HEK293 (cell line): ENCODE results near the gene DNMT1.

ENCODE experiments used
- CTCF ChIA-PET: fragments of 350-600 bp; formaldehyde crosslinking; extraction: SDS; loops from one replicate; lab custom pipeline; 2021; ENCODE audit warnings: antibody characterized with exemption; lab: Yijun Ruan, JAX
- POLR2A ChIA-PET: fragments of 300-600 bp; formaldehyde crosslinking; extraction: SDS; loops from one replicate; lab custom pipeline; 2020; ENCODE audit warnings: antibody characterized with exemption, inconsistent platforms; lab: Yijun Ruan, JAX
- H3K27ac ChIP-seq: fragments of 200-500 bp; sonication (Bioruptor generic); 2 replicates; pipeline ENCODE4 v1.5.1; 2014; ENCODE audit warnings: low read depth, low read length, control low read depth, inconsistent platforms; ENCODE audit errors: extremely low read depth
- H3K36me3 ChIP-seq, 2 experiments: fragments of 200-500 bp in 1 of 2; sonication (Bioruptor generic) in 1 of 2; 1 replicate in 1 of 2; 2 replicates in 1 of 2; pipeline ENCODE4 v1.5.1; 2014 to 2017; ENCODE audit warnings: inconsistent platforms in 2 of 2, low read length in 2 of 2; ENCODE audit not compliant: control insufficient read depth in 2 of 2, insufficient read depth in 1 of 2
- H3K4me1 ChIP-seq: fragments of 200-500 bp; sonication (Bioruptor generic); 2 replicates; pipeline ENCODE4 v1.5.1; 2014; ENCODE audit warnings: mild to moderate bottlenecking, low read length, inconsistent platforms; ENCODE audit not compliant: control insufficient read depth, insufficient read depth
- H3K4me3 ChIP-seq: 2 replicates; pipeline ENCODE4 v1.5.1; 2011; ENCODE audit warnings: low read depth, mild to moderate bottlenecking, control low read depth, low read length, moderate library complexity
- H3K9me3 ChIP-seq: fragments of 200-500 bp; sonication (Bioruptor generic); 2 replicates; pipeline ENCODE4 v1.5.1; 2014; ENCODE audit warnings: low read depth, low read length, inconsistent platforms; ENCODE audit not compliant: control insufficient read depth, insufficient read depth
- CTCF ChIP-seq: fragments of 450-650 bp; formaldehyde crosslinking; IDR thresholded peaks from 2 replicates; pipeline ENCODE4 v1.5.1; 2016; ENCODE audit warnings: missing biosample characterization, missing genetic modification characterization
- GLIS2 ChIP-seq: fragments of 450-650 bp; formaldehyde crosslinking; IDR thresholded peaks from 2 replicates; pipeline ENCODE4 v1.5.1; 2016; ENCODE audit warnings: missing biosample characterization, missing genetic modification characterization
- KLF17 ChIP-seq: fragments of 450-650 bp; formaldehyde crosslinking; IDR thresholded peaks from 2 replicates; pipeline ENCODE4 v1.5.1; 2016; ENCODE audit warnings: missing biosample characterization, missing genetic modification characterization
- PBX3 ChIP-seq: sonication (generic); formaldehyde crosslinking; IDR thresholded peaks from 2 replicates; pipeline ENCODE4 v1.8.1; 2022; ENCODE audit warnings: mild to moderate bottlenecking, moderate library complexity, missing genetic modification reagents
- PRDM2 ChIP-seq: fragments of 450-650 bp; formaldehyde crosslinking; IDR thresholded peaks from 2 replicates; pipeline ENCODE4 v1.5.1; 2016; ENCODE audit warnings: missing biosample characterization, missing genetic modification characterization, borderline replicate concordance
- PRDM4 ChIP-seq: fragments of 450-650 bp; formaldehyde crosslinking; IDR thresholded peaks from 2 replicates; pipeline ENCODE4 v1.5.1; 2017; ENCODE audit warnings: missing biosample characterization, missing genetic modification characterization
- RBAK ChIP-seq: fragments of 450-650 bp; formaldehyde crosslinking; IDR thresholded peaks from 2 replicates; pipeline ENCODE4 v1.5.1; 2016; ENCODE audit warnings: missing biosample characterization, missing genetic modification characterization
- REPIN1 ChIP-seq: fragments of 450-650 bp; formaldehyde crosslinking; IDR thresholded peaks from 2 replicates; pipeline ENCODE4 v1.5.1; 2017; ENCODE audit warnings: missing biosample characterization, missing genetic modification characterization, low read depth
- SETDB1 ChIP-seq: IDR thresholded peaks from one replicate; pipeline ENCODE4 v1.6.1; 2017; ENCODE audit warnings: mild to moderate bottlenecking, low read length, moderate library complexity, mixed read lengths; ENCODE audit not compliant: insufficient read length
- SP2 ChIP-seq: fragments of 450-650 bp; formaldehyde crosslinking; IDR thresholded peaks from 2 replicates; pipeline ENCODE4 v1.5.1; 2016; ENCODE audit warnings: missing biosample characterization, missing genetic modification characterization
- ZBTB17 ChIP-seq: fragments of 450-650 bp; formaldehyde crosslinking; IDR thresholded peaks from 2 replicates; pipeline ENCODE4 v1.5.1; 2016; ENCODE audit warnings: missing biosample characterization, missing genetic modification characterization
- ZBTB48 ChIP-seq: fragments of 450-650 bp; formaldehyde crosslinking; IDR thresholded peaks from 2 replicates; pipeline ENCODE4 v1.5.1; 2016; ENCODE audit warnings: missing biosample characterization, missing genetic modification characterization
- ZBTB8A ChIP-seq: fragments of 450-650 bp; formaldehyde crosslinking; IDR thresholded peaks from 2 replicates; pipeline ENCODE4 v1.5.1; 2016; ENCODE audit warnings: missing biosample characterization, missing genetic modification characterization
- ZFP37 ChIP-seq: fragments of 450-650 bp; formaldehyde crosslinking; IDR thresholded peaks from 2 replicates; pipeline ENCODE4 v1.5.1; 2016; ENCODE audit warnings: missing biosample characterization, missing genetic modification characterization
- ZNF121 ChIP-seq: fragments of 450-650 bp; formaldehyde crosslinking; IDR thresholded peaks from 2 replicates; pipeline ENCODE4 v1.5.1; 2016; ENCODE audit warnings: missing biosample characterization, missing genetic modification characterization
- ZNF18 ChIP-seq: fragments of 450-650 bp; formaldehyde crosslinking; IDR thresholded peaks from 2 replicates; pipeline ENCODE4 v1.5.1; 2016; ENCODE audit warnings: missing biosample characterization, missing genetic modification characterization
- ZNF248 ChIP-seq: fragments of 450-650 bp; formaldehyde crosslinking; IDR thresholded peaks from 2 replicates; pipeline ENCODE4 v1.5.1; 2017; ENCODE audit warnings: missing biosample characterization, missing genetic modification characterization
- ZNF704 ChIP-seq: fragments of 450-650 bp; formaldehyde crosslinking; IDR thresholded peaks from 2 replicates; pipeline ENCODE4 v1.5.1; 2016; ENCODE audit warnings: missing biosample characterization, missing genetic modification characterization
- ZNF76 ChIP-seq: fragments of 450-650 bp; formaldehyde crosslinking; IDR thresholded peaks from 2 replicates; pipeline ENCODE4; 2016; ENCODE audit warnings: low read depth, missing biosample characterization, missing genetic modification characterization, borderline replicate concordance
- ZSCAN23 ChIP-seq: fragments of 450-650 bp; formaldehyde crosslinking; IDR thresholded peaks from 2 replicates; pipeline ENCODE4 v1.5.1; 2016; ENCODE audit warnings: missing biosample characterization, missing genetic modification characterization

The DNMT1 gene

GRCh38 chr19:10107817-10108367, 86.9 kb downstream of the DNMT1 start:
- Histone ChIP-seq H3K36me3 (peaks cover 14 to 52% of the 10 kb centered on the region in 2 experiments; a peak in 2 of 3 replicates), H3K9me3 (no peaks in the 10 kb centered on the region), H3K4me1 (no peaks in the 10 kb centered on the region), H3K27ac (no peak overlapping the region), H3K4me3 (no peak overlapping the region)
- ChIA-PET POLR2A (interaction anchor here (0.7 to 1.0 kb wide), 3 partner anchors 9 to 341 kb away, joined by 3 to 5 read pairs (median 4); no protein-coding TSS in a partner anchor), CTCF (interaction anchor here (0.9 to 1.8 kb wide), 6 partner anchors 8 to 177 kb away, joined by 3 to 7 read pairs (median 4); no protein-coding TSS in a partner anchor)
- TF ChIP-seq ZBTB8A (tag by site-specific recombination) (no peak), ZNF76 (no peak), ZBTB17 (tag by site-specific recombination) (no peak), CTCF (no peak), ZBTB48 (tag by site-specific recombination) (no peak), GLIS2 (tag by site-specific recombination) (no peak), ZNF704 (tag by site-specific recombination) (no peak), ZNF18 (no peak), PBX3 (no peak), ZNF248 (tag by site-specific recombination) (no peak), SP2 (tag by site-specific recombination) (no peak), ZFP37 (tag by site-specific recombination) (no peak), ZNF121 (no peak), REPIN1 (tag by site-specific recombination) (no peak), PRDM4 (tag by site-specific recombination) (no peak), ZSCAN23 (tag by site-specific recombination) (no peak), PRDM2 (tag by site-specific recombination) (no peak), RBAK (tag by site-specific recombination) (no peak), KLF17 (tag by site-specific recombination) (no peak), SETDB1 (no peak)
